Astrocyte of the spinal cord (primary cell): Measurements from ENCODE around the gene ACTR5.

Source experiments
- DNase-seq: peaks from one replicate; pipeline ENCODE4 v3.0.0; 2011; ENCODE audit warnings: low read depth, low spot score
- H3K4me3 ChIP-seq: 2 replicates; pipeline ENCODE4 v1.5.1; 2011; ENCODE audit warnings: low read depth, mild to moderate bottlenecking, low read length, moderate library complexity
- in situ Hi-C: cut with HindIII; loops from 2 replicates; pipeline ENCODE4 v1.10.0; 2017; ENCODE audit warnings: low sequenced_read_pairs
- TF ChIP-seq, protein P1 (sequence below): IDR thresholded peaks from 2 replicates; pipeline ENCODE4 v1.5.1; 2012; ENCODE audit warnings: low read depth, mild to moderate bottlenecking, low read length, inconsistent platforms

ACTR5 gene

DNA sequence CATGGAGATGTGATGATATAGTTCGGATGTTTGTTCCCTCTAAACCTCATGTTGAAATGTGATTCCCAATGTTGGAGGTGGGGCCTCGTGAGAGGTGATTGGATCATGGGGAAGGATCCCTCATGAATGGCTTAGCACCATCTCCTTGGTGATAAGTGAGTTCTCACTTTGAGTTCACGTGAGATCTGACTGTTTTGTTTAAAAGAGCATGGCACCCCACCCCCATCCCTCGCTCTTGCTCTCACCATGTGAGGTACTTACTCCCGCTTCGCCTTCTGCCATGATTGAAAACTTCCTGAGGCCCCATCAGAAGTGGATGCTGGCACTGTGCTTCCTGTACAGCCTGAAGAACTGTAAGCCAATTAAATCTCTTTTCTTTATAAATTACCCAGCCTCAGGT is 13.1 kb upstream of the ACTR5 start:
- TF ChIP-seq, protein P1, sequence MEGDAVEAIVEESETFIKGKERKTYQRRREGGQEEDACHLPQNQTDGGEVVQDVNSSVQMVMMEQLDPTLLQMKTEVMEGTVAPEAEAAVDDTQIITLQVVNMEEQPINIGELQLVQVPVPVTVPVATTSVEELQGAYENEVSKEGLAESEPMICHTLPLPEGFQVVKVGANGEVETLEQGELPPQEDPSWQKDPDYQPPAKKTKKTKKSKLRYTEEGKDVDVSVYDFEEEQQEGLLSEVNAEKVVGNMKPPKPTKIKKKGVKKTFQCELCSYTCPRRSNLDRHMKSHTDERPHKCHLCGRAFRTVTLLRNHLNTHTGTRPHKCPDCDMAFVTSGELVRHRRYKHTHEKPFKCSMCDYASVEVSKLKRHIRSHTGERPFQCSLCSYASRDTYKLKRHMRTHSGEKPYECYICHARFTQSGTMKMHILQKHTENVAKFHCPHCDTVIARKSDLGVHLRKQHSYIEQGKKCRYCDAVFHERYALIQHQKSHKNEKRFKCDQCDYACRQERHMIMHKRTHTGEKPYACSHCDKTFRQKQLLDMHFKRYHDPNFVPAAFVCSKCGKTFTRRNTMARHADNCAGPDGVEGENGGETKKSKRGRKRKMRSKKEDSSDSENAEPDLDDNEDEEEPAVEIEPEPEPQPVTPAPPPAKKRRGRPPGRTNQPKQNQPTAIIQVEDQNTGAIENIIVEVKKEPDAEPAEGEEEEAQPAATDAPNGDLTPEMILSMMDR: no peak
- in situ Hi-C loops: no loop called here
- DNase-seq: no peak
- H3K4me3 ChIP-seq: no peak overlapping the region

DNA sequence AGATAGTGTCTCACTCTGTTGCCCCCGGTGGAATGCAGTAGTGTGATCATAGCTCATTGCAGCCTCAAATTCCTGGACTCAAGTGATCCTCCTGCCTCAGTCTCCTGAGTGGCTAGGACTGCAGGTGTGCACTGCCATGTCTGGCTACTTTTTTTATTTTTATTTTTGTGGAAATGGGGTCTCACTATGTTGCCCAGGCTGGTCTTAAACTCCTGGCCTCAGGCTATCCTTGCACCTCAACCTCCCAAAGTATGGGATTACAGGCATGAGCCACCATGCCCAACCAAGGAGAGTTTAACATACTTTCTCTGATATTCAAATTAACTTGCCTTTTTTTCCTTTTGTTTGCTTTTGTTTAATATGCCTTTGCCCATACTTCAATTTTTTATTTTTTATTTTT is 10.4 kb upstream of the ACTR5 start:
- no peak overlapping the region for H3K4me3 ChIP-seq
- no peak for DNase-seq
- TF ChIP-seq, protein P1: no peak
- in situ Hi-C loops: no loop called here

DNA sequence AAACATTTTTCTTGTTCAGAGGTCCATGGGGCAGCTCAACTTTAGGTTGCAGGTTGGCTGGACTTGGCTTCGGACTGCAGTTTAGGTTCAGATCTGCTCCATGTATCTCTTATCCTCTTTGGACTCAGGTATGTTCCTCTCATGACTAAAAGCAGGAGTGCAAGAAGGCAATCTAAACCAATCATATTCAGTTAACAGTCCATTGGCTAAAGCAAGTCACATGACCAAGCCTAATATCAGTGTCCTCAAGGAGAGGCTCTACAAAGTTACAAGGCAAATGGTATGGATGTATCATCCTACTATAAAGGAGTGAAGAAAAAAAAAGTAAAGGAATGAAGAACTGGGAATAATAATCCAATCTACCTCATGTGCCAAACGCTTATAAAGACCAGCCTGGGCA is 2.5 kb upstream of the ACTR5 start:
- in situ Hi-C loops: no loop called here
- no peak for DNase-seq
- no peak overlapping the region for H3K4me3 ChIP-seq
- TF ChIP-seq, protein P1: no peak

DNA sequence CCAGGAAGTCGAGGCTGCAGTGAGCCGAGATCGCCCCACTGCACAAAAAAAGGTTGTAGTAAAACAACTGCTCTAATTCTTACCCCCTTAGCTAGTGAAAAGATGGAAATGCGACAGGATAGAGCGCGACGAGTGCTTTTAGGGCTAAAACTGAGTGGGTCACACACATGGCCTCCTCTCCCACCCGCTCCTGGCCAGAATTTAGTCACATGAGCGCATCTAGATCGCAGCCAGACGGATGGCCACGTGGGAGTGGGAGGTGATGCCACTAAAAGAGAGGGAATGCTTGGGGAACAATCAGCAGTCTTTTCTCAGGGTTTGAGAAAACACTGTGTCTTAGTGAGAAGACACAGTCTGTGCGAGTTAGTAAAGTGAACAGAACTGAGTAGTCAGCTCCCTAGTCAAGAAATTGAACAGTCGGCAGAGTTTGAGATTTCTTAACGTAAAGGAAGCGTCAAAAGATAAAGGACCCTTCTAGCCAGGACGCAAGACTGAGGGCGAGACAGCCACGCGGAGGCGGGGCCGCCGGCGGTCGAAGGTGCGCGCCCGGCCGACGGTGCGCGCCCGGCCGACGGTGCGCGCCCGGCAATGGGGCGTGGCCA is 664 bp upstream of the ACTR5 start:
- no peak for DNase-seq
- in situ Hi-C loops: no loop called here
- H3K4me3 ChIP-seq: peak overlapping the region; percentile 33
- TF ChIP-seq, protein P1: no peak

DNA sequence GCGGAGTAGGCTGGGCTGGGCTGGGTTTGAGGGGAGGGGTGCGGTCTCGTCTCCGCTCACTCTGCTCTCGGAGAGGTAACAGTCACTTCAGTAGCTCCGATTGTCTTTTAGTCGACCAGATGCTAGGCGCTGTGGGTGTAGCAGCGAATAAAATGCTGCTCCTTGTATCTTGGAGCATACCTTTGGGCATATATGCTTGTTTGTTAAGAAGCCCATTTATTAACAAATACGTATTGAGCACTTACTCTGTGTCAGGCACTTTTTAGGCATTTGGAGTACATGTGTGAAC is 545 bp downstream of the ACTR5 start:
- DNase-seq: no peak
- in situ Hi-C loops: no loop called here
- TF ChIP-seq, protein P1: no peak
- peak overlapping the region; percentile 87 for H3K4me3 ChIP-seq

DNA sequence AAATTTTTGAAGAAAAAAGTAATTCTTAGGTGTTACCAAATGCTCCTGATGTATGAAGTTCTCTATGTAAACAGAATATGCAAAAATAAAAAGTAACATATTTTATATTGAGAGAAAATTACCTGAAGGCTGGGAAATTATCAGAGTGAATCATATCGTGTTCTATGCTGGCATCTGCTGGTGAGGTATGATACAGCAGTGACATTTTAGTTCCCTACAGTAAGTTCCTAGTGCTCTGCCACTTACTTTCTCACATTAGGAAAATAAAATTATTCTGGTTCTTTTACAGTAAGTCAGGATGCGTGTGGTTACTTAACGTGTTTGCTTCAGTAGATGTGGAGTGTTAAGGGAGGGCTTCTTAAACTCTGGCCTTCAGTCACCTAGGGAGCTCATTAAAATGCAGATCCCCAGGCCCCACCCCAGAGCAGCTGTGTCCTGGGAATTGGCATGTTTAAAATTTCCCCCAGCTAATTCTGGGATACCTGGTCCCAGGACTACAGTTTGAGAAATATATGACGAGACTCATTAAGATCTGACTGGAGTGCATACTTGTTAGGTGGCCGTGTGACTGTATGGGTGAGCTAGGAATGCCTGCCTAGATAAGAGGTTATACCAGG is 3.2 kb downstream of the ACTR5 start:
- in situ Hi-C loops: no loop called here
- DNase-seq: peak; percentile 38
- TF ChIP-seq, protein P1: peak; percentile 68
- no peak overlapping the region for H3K4me3 ChIP-seq
